ENCODE data around the gene UTF1. TPM values are rescaled to one million over a fixed set of nuclear protein-coding genes. Genes with fewer than 3 reads are reported as not detected.

Gene UTF1
- total and polyA plus RNA-seq, 7 experiments from 2014 or later: 0.56 TPM; not detected in 6

DNA sequence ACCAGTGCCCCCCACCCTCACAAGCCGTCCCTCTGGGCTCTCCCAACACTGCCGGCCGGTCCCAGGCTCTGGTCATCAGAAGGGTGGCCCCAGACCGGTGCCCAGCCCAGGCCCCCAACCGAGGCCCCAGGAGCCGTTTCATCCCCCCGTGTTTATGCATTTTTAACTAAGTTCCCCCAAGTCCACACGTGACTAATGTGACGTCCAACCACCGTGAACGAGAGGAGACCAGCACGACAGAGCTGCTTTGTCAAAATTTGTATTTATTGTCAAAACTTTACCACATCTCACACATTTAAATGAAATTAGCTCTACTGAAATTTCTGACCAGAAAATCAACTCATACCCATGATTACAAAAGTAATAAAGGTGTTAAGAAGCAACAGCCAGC, 16.2 kb downstream of the UTF1 start:
- H3K4me1 ChIP-seq (ENCODE audit: control insufficient read depth in 2 of 2, insufficient read depth in 2 of 2, low read length in 2 of 2): peaks cover 0 to 7% of the 10 kb centered on the region in 2 donors
- CTCF ChIA-PET: no interaction called here
- no peaks in the 10 kb centered on the region for H3K36me3 Mint-ChIP-seq
- H3K9me3 ChIP-seq (ENCODE audit: control insufficient read depth in 2 of 3, low read length in 3 of 3): no peaks in the 10 kb centered on the region
- no peak overlapping the region for H3K27ac ChIP-seq (ENCODE audit: low read depth, low read length)
- ATAC-seq: no peak
- no peaks in the 10 kb centered on the region for H3K36me3 ChIP-seq (ENCODE audit: control insufficient read depth in 2 of 3, insufficient read depth in 3 of 3, low read length in 3 of 3)
- peaks cover 4 to 22% (median 7%) of the 10 kb centered on the region in 7 donors for H3K4me1 Mint-ChIP-seq
- peaks cover 0 to 3% of the 10 kb centered on the region in 2 donors for H3K27me3 ChIP-seq (ENCODE audit: control insufficient read depth in 2 of 2, insufficient read depth in 2 of 2, low read length in 2 of 2)
- H3K9me3 Mint-ChIP-seq: no peaks in the 10 kb centered on the region
- no peak overlapping the region for H3K4me3 ChIP-seq (ENCODE audit: low read length)
- H3K4me3 Mint-ChIP-seq: no peak overlapping the region
- intact Hi-C loops (cut with micrococcal nuclease): no loop called here
- DNase-seq: no peak
- POLR2A ChIA-PET: no interaction called here
- H3K27me3 Mint-ChIP-seq: peaks cover 14 to 27% (median 20%) of the 10 kb centered on the region in 5 donors
- H3K27ac Mint-ChIP-seq: no peak overlapping the region

DNA sequence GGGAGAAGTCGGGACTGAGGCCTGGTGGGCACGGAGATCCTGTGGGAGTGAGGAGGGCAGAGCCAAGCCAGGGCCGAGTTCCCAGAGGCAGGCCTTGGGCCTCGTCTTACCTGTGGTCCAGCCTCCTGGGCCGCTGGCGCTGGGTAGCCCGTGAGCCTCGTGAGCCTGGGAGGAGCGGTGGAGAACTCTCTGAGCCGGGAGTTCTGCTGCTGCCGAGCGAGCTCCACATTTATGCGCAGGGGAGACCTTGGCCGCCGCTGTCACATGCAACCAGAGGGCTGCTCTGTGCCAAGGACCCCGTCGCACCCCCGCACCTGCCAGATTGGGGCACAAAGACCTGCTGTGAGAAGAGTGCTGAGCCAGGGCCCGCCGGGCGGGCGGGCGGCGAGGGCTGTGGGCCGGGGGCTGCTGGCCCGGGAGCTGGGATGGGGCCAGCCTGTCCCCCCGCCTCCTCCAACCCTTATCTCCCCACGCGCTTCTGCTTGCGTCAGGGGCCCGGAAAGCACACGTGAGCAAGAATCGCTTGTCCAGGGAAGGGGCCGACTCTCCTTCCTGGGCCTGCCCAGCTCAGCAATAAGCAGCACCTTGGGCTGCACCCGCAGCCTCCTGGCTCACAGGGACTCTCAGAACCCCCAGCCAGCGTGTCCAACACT, 17.8 kb downstream of the UTF1 start:
- POLR2A ChIA-PET: interaction anchor here (1.0 kb wide), 1 partner anchor 10 kb away, joined by 3 read pairs; no protein-coding TSS in a partner anchor

DNA sequence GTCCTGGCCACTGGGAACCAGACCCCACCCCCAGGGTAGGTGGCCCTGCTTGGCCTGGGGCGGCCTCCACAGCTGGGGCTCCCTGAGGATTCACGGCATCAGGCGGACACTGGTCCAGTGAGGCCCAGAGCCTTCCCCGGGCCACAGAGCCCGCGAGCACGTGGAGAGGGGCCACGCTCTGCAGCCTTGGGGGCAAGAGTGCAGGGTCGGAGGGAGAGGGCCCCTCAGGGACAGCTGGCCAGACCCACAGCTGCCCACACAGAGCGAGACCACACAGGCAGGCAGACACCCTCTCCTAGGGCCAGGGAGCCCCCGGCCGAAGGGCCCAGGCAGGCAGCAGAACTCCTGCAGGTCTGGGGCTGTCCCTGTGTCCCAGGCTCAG, 18.3 kb downstream of the UTF1 start:
- no peaks in the 10 kb centered on the region for H3K36me3 Mint-ChIP-seq
- intact Hi-C loops (cut with micrococcal nuclease): no loop called here
- Histone ChIP-seq H3K36me3 (ENCODE audit: control insufficient read depth in 2 of 3, insufficient read depth in 3 of 3, low read length in 3 of 3) (no peaks in the 10 kb centered on the region), H3K4me1 (ENCODE audit: control insufficient read depth in 2 of 2, insufficient read depth in 2 of 2, low read length in 2 of 2) (no peaks in the 10 kb centered on the region), H3K27ac (ENCODE audit: low read depth, low read length) (no peak overlapping the region), H3K27me3 (ENCODE audit: control insufficient read depth in 2 of 2, insufficient read depth in 2 of 2, low read length in 2 of 2) (peaks cover 0 to 3% of the 10 kb centered on the region in 2 donors), H3K4me3 (ENCODE audit: low read length) (no peak overlapping the region), H3K9me3 (ENCODE audit: control insufficient read depth in 2 of 3, low read length in 3 of 3) (no peaks in the 10 kb centered on the region)
- peaks cover 0 to 11% (median 5%) of the 10 kb centered on the region in 5 donors for H3K27me3 Mint-ChIP-seq
- POLR2A ChIA-PET: interaction anchor here (1.0 kb wide), 1 partner anchor 9 kb away, joined by 3 read pairs; no protein-coding TSS in a partner anchor
- DNase-seq (no peak), ATAC-seq (no peak)
- H3K4me1 Mint-ChIP-seq: peaks cover 0 to 8% (median 0%) of the 10 kb centered on the region in 7 donors
- no peak overlapping the region for H3K27ac Mint-ChIP-seq
- H3K9me3 Mint-ChIP-seq: no peaks in the 10 kb centered on the region
- CTCF ChIA-PET: no interaction called here
- no peak overlapping the region for H3K4me3 Mint-ChIP-seq

More for the DNA sequence above, 17.8 kb downstream of the UTF1 start:
- Histone ChIP-seq H3K4me3 (ENCODE audit: low read length) (no peak overlapping the region), H3K36me3 (ENCODE audit: control insufficient read depth in 2 of 3, insufficient read depth in 3 of 3, low read length in 3 of 3) (no peaks in the 10 kb centered on the region), H3K27me3 (ENCODE audit: control insufficient read depth in 2 of 2, insufficient read depth in 2 of 2, low read length in 2 of 2) (peaks cover 0 to 3% of the 10 kb centered on the region in 2 donors), H3K4me1 (ENCODE audit: control insufficient read depth in 2 of 2, insufficient read depth in 2 of 2, low read length in 2 of 2) (no peaks in the 10 kb centered on the region), H3K9me3 (ENCODE audit: control insufficient read depth in 2 of 3, low read length in 3 of 3) (no peaks in the 10 kb centered on the region), H3K27ac (ENCODE audit: low read depth, low read length) (no peak overlapping the region)
- intact Hi-C loops (cut with micrococcal nuclease): loop anchor here in 1 of 2 donors (1.0 kb wide), 1 partner anchor 70 kb away; no protein-coding TSS in a partner anchor
- CTCF ChIA-PET: no interaction called here
- Mint-ChIP-seq H3K27me3 (peaks cover 5 to 16% (median 9%) of the 10 kb centered on the region in 5 donors), H3K9me3 (no peaks in the 10 kb centered on the region), H3K27ac (no peak overlapping the region), H3K36me3 (no peaks in the 10 kb centered on the region), H3K4me3 (no peak overlapping the region), H3K4me1 (peaks cover 0 to 11% (median 0%) of the 10 kb centered on the region in 7 donors)
- ATAC-seq (no peak), DNase-seq (no peak)

- intact Hi-C loops (cut with micrococcal nuclease): no loop called here
- CTCF ChIA-PET: no interaction called here
- H3K9me3 ChIP-seq (ENCODE audit: control insufficient read depth in 2 of 3, low read length in 3 of 3): no peaks in the 10 kb centered on the region
- DNase-seq (no peak), ATAC-seq (no peak)
- Mint-ChIP-seq H3K9me3 (no peaks in the 10 kb centered on the region), H3K4me3 (no peak overlapping the region), H3K4me1 (peaks cover 0 to 8% (median 0%) of the 10 kb centered on the region in 7 donors), H3K27me3 (peaks cover 0 to 5% (median 2%) of the 10 kb centered on the region in 5 donors), H3K36me3 (no peaks in the 10 kb centered on the region), H3K27ac (no peak overlapping the region)
- no peak overlapping the region for H3K27ac ChIP-seq (ENCODE audit: low read depth, low read length)
- H3K4me1 ChIP-seq (ENCODE audit: control insufficient read depth in 2 of 2, insufficient read depth in 2 of 2, low read length in 2 of 2): no peaks in the 10 kb centered on the region
- no peak overlapping the region for H3K4me3 ChIP-seq (ENCODE audit: low read length)
- peaks cover 0 to 3% of the 10 kb centered on the region in 2 donors for H3K27me3 ChIP-seq (ENCODE audit: control insufficient read depth in 2 of 2, insufficient read depth in 2 of 2, low read length in 2 of 2)
- no peaks in the 10 kb centered on the region for H3K36me3 ChIP-seq (ENCODE audit: control insufficient read depth in 2 of 3, insufficient read depth in 3 of 3, low read length in 3 of 3)
- POLR2A ChIA-PET: no interaction called here
These were observed 19.2 kb downstream of the UTF1 start for GRCh38 chr10:133249094-133249780.

DNA sequence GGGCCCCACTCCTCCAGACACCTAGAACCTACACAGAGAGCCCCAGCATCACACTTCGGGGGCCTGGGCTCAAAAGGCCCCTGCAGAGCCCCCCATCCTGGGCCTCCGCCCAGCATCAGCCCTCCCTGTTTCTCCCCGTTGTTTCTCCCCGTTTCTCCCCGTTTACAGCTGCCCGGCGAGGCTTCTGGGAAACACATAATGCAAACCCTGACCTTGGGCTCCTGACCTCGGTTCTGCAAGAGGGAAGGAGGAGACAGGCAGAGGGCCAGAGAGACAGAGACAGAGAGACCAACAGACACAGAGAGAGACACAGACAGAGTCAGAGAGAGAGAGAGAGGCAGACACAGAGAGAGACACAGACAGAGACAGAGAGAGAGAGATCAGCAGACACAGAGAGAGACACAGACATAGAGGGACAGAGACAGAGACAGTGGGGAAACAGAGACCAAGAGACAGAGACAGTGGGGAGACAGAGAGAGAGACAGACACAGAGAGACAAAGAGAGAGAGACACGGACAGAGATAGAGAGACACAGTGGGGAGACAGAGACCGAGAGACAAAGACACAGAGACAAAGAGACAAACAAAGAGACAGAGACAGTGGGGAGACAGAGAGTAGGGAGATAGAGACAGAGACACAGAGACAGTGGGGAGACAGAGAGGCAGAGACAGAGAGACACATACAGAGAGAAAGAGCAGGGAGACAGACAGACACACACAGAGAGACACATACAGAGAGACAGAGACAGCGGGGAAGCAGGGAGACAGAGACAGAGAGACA, 20.1 kb downstream of the UTF1 start:
- no peaks in the 10 kb centered on the region for H3K9me3 Mint-ChIP-seq
- Histone ChIP-seq H3K4me1 (ENCODE audit: control insufficient read depth in 2 of 2, insufficient read depth in 2 of 2, low read length in 2 of 2) (no peaks in the 10 kb centered on the region), H3K27me3 (ENCODE audit: control insufficient read depth in 2 of 2, insufficient read depth in 2 of 2, low read length in 2 of 2) (peaks cover 0 to 3% of the 10 kb centered on the region in 2 donors), H3K27ac (ENCODE audit: low read depth, low read length) (no peak overlapping the region), H3K9me3 (ENCODE audit: control insufficient read depth in 2 of 3, low read length in 3 of 3) (no peaks in the 10 kb centered on the region), H3K4me3 (ENCODE audit: low read length) (no peak overlapping the region), H3K36me3 (ENCODE audit: control insufficient read depth in 2 of 3, insufficient read depth in 3 of 3, low read length in 3 of 3) (no peaks in the 10 kb centered on the region)
- no peak overlapping the region for H3K4me3 Mint-ChIP-seq
- peaks cover 0 to 5% (median 0%) of the 10 kb centered on the region in 5 donors for H3K27me3 Mint-ChIP-seq
- CTCF ChIA-PET: no interaction called here
- DNase-seq (no peak), ATAC-seq (no peak)
- H3K27ac Mint-ChIP-seq: peak overlapping the region in 6 of 9 donors; percentile 3 to 68 (median 21)
- peaks cover 0 to 10% (median 4%) of the 10 kb centered on the region in 7 donors for H3K4me1 Mint-ChIP-seq
- no peaks in the 10 kb centered on the region for H3K36me3 Mint-ChIP-seq
- intact Hi-C loops (cut with micrococcal nuclease): no loop called here
- POLR2A ChIA-PET: no interaction called here

DNA sequence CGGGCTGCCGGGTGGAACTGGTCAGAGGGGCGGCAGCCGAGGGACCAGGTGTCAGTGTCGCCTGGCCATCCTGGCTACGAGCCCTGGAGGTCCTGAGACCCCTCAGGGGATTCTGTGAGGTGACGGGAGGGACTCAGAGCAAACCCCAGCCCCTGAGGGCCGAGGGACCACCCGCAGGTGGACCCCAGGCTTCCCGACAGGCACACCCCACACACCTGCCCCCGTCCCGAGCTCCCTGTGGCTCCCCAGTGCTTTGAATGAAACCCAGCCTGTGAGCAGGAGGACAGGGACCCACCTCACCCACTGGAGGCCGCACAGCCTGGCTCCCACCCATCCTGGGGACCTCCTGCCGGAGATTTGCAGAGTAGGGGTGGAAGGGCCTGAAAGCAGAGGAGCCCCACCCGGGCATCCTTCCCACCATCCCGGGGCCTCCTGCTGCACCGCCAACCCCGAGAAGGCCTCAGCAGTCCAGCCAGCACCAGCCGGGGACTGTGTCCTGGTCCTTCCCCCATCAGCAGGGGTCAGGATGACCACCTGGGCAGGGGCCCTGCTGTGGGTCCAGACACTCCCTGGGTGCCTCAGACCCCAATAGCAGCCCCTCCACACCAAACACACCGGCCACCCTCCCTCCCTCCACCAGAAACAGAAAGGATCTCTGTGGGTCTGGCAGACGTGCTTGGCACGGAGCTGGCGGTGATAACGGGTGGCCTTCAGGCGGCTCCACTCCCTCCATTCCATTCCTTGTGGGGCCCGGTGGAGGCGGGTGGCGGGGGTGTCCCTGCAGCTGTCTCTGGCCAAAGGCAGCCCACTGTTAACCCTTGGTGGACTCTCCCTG, 21.6 kb downstream of the UTF1 start:
- Mint-ChIP-seq H3K27ac (peak overlapping the region in 1 of 9 donors; percentile 73), H3K4me3 (no peak overlapping the region), H3K27me3 (peaks cover 0 to 5% (median 0%) of the 10 kb centered on the region in 5 donors), H3K36me3 (no peaks in the 10 kb centered on the region), H3K4me1 (peaks cover 0 to 10% (median 4%) of the 10 kb centered on the region in 7 donors), H3K9me3 (no peaks in the 10 kb centered on the region)
- ChIA-PET POLR2A (no interaction called here), CTCF (no interaction called here)
- H3K27me3 ChIP-seq (ENCODE audit: control insufficient read depth in 2 of 2, insufficient read depth in 2 of 2, low read length in 2 of 2): peaks cover 0 to 3% of the 10 kb centered on the region in 2 donors
- no peak overlapping the region for H3K27ac ChIP-seq (ENCODE audit: low read depth, low read length)
- DNase-seq (no peak), ATAC-seq (no peak)
- no peak overlapping the region for H3K4me3 ChIP-seq (ENCODE audit: low read length)
- H3K36me3 ChIP-seq (ENCODE audit: control insufficient read depth in 2 of 3, insufficient read depth in 3 of 3, low read length in 3 of 3): no peaks in the 10 kb centered on the region
- H3K9me3 ChIP-seq (ENCODE audit: control insufficient read depth in 2 of 3, low read length in 3 of 3): no peaks in the 10 kb centered on the region
- intact Hi-C loops (cut with micrococcal nuclease): no loop called here
- H3K4me1 ChIP-seq (ENCODE audit: control insufficient read depth in 2 of 2, insufficient read depth in 2 of 2, low read length in 2 of 2): no peaks in the 10 kb centered on the region
